NCI-H1105 treated with DMSO at 0.1 percent for 48 hours (cell line): ENCODE results near the gene ZCCHC8.
"Not testable (repeated sequence)": the region's sequence is repeated elsewhere in the genome, so short reads cannot be mapped to it uniquely, and the experiment has no call there.

Experiments
- DNase-seq: peaks from one replicate; lab custom pipeline; 2025; lab: John Stamatoyannopoulos, UW

Gene ZCCHC8

DNA sequence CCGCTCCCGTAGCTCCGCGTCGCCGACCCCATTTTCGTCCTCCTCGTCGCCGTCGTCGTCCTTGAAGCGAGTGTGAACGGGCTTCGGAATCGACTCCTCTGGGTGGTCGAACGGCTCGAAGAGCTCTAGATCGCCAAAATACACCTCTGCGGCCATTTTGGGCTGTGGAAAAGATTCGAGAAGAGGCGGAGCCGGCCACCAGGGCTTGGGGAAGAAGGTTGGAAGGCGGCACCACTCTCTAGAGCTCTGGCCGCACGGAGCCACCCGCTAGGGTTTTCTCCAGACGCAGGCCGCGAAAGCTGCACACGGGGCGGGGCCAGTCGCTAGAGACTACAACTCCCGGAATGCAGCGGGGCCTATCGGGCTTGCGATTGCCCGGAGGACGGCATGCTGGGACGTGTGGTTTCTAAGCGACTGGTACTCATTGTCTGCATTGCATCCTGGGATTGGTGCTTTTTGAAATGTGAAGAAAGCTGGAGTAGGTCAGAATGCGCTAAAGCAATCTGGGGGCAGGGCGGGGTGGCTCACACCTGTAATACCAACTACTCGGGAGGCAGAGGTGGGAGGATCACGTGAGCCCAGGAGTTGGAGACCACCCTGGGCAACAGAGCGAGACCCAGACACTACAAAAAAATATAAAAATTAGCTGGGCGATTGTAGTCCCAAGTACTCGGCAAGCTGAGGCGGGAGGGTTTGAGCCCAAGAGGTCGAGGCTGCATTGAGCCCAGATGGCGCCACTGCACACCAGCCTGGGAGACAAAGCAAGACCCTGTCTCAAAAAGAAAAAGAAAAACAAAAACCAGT lies at the start of gene ZCCHC8:
TSS of gene ZCCHC8 (minus strand) at position 248 of the 804 bp plus-strand sequence. CDS start at position 156, 92 bp downstream.
- peak; percentile 99 for DNase-seq

DNA sequence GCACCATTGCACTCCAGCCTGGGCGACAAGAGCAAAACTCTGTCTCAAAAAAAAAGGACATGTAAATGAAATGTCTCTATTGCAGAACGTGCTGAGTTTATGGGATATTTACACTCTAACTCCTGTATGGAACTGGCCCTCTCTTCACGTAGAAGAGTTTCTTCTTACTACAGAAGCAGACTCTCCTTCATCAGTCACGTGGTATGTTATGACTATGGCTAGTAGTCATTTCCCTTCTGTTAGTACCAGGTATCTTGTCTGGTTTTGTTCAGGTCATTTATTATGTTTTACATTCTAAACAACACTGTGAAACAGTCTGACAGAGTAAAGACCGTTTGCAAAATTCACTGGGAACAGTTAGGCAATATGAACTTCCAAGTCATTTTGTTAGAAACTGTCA lies 46.6 kb upstream of the ZCCHC8 start:
- DNase-seq: no peak

DNA sequence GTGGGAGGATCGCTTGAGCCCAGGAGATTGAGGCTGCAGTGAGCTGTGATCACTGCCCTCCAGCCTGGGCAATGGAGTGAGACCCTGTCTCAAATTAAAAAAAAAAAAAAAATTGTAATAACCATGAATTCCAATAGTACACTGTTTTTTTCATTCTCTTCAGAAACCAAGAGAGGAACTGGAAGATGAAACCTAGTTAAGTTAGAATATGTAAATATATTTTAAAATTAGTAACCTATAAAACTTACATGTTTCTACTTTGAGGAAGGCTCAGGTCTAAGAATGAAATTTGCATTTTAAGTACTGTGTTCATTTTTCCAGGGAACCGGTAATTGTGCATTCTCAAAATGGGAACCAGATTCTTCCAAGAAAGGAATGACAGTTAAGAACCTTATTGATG lies 45.1 kb upstream of the ZCCHC8 start:
- DNase-seq: no peak

DNA sequence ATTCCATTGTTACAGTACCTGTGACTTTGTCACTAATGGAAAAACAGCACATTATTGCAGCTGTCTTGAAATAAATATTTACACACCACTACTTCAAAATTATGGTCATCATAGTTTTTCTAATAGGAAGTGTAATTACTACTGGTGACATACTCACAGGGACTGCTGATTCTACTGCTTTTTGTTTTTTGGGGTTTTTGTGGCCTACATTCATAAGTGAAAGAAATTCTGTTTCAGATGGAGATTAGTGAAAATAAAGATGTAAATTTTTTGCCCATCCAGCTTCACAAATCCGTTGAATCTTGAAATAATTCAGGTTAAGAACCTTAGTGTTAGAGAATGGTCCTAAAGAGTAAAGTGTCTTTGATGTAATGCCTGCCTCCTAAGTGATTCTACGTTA lies 43.8 kb upstream of the ZCCHC8 start:
- no peak for DNase-seq

DNA sequence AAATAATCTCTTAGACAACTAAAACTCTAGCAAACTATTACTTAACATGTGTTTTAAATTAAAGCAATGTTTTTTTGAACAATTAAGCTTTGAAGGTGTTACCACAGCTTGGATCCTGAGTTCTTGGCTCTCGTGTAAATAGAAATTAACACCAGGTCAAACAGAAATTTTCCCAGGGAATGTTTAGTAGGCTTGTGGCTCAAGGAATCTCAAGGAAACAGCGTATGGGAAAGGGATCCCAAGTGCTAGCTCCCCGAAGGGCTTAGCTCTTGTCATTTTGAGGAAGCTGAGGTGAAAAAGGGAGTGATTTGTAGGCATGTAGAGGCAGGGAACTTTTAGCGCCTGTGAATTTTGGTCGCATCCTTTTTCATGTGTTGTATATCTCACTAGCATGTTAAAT lies 37.8 kb upstream of the ZCCHC8 start:
- DNase-seq: no peak

DNA sequence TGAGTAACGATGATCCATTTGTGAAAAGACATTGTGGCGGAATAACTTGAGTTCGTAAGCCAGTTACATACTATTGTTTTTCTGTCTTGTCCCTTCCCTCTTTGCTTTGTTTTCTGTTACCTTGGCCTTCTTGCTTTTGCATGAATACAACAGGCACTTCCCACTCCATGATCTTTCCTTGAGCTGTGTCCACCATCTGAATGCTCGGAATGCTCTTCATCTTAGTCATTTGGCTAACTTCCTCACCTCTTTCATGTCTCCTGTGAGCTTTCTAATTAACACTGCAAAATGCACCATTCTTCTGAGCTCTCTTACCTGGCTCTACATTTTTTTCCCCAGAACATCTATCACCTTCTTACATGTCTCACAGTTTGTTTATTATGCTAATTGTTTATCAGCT lies 36.3 kb upstream of the ZCCHC8 start:
- no peak for DNase-seq

DNA sequence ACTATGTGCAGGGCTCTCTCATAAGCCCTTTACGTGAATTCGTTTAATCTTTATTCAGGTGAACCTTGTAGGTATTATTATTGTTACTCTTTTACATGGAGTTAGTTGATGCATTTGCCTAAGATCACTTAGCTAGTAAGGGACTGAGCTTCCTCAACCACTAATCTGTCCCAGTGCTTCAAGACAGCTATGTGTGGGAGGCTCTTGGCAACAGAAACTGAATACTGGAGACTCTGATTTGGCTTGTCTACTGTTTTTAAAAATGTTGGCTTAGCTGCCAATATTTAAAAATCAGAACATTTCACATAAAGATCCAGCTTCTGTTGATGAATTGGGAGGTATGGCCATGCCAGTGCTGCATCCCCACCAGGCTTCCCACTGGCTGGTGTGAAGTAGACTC lies 33.1 kb upstream of the ZCCHC8 start:
- DNase-seq: no peak

DNA sequence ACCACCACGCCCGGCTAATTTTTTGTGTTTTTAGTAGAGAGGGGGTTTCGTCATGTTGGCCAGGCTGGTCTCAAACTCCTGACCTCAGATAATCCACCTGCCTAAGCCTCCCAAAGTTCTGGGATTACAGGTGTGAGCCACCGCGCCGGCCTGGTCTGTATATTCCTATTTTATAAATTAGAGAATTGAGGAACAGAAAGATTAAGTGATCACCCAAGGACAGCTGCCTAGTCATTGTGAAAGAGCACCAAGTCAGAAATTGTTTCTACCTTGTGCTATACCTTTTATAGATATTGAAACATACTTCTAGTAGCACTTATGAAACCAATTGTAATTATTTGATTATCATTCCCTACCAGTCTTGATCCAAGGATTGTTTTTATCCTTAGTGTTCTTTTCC lies 28.3 kb upstream of the ZCCHC8 start:
- no peak for DNase-seq

DNA sequence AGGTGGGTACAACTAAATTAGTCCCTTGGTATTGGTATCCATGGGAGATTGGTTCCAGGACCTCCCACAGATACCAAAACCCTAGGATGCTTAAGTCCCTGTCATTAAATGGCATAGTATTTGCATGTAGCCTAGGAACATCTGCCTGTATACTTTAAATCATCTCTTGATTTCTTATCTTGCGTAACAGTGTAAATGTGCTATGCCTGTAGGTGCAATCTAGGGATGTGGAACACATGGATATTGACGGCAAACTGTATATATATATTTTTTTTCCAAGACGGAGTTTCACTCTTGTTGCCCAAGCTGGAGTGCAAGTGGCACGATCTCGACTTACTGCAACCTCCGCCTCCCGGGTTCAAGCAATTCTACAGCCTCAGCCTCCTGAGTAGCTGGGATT lies 27.9 kb upstream of the ZCCHC8 start:
- no peak for DNase-seq

DNA sequence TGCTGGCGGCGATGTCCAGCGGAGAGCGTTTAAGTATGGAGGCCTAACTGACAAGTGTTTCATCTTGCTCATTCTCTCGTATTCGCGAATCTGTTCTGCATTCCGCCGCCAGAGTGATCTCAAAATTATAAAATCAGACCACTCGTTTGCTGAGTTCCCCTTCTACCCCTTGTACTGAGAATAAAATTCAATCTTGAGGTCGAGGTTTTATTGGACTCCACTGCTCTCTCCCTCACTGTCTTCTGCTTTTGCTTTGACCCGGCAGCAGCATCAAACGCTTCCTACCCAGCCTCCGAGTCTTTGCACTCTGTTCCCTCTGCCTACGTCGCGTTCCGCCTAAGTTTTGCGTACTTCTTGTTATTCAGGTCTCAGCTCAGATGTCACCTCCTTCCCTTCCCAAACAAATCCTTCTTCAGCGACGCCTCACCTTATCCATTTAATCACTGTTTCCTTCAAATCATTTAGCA lies 26.8 kb upstream of the ZCCHC8 start:
- peak; percentile 32 for DNase-seq

DNA sequence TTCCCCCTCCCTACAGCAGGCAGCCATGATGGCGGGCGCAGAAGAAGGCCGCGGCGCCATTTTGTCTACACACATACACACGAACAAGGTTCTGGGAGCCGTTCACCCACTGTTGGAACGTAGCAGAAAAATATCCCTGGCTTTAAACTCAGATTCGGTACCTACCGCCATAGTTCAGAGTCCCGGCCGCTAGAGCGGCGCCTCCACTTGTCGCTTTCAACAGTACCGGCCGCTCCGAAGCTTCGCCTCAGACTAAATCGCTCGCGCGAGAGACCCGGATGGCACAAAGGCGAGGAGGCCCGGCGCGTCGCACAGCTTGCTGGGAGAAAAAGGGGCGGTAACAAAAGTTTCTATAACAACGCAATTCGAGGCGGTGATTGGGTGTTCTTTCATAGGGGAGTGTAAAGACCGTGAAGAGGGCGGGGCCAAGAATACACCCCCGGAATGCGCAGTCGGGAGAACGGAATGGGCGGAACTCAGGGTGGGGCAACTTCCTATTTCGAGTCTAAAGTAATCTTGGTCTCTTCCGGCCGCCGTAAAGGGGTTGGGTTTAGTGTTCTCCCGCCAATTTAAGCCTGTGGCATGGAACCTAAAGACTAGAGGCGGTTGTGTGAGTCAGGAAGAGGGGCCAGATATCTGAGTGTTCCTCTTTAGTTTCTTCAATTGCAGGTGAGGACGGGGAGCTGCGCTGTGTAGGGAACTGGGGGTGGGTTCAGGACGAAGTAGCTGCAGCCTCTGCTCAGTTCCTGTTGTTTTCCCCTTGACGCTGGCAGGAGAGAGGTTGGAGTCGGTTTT lies 26.1 kb upstream of the ZCCHC8 start, which contains the start of the genes KNTC1 and RSRC2:
TSS of gene KNTC1 (plus strand) at position 567 of the 795 bp plus-strand sequence. CDS start 2,815 bp downstream, outside the sequence.
TSS of gene RSRC2 (minus strand) at position 254 of the 795 bp plus-strand sequence. CDS start at position 171, 83 bp downstream.
- peak; percentile 100 for DNase-seq

DNA sequence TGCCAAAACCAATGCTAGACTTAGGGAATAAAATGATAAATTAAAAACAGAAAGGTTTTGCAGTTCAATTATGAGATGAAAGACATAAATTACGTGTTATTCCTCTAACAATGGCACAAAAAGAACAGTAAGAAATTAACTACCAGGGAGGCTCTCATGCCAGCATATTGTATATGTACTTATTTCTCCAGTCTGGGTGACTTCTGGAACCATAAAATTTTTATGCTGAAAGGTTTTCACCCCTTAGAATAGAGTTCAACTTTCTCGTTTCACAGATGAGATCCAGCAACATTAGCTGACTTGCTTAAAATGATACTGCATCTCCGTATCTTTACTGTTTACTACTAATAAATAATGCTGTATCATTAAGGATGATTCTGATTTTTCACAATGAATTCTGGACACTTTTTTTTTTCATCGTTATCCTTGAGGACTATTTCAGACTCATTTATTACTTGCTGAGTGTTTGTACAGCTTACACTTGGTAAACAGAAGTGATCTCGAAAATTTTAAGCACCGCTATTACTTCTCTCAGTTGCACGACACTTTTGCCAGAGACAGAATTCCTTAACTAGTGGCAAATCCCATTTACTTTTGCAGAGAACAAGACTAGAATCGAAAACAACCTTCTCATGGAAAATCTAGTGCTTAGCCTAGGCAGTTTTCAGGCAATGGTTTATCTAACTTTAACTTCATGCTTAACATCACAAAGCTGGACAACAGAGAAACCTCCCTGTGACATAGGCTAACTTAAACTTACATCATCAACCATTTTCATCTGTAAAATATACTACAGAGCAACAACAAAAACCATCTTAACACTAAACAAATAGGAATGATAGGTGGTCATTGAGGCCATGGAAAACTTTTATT lies 23.4 kb upstream of the ZCCHC8 start:
- no peak for DNase-seq

DNA sequence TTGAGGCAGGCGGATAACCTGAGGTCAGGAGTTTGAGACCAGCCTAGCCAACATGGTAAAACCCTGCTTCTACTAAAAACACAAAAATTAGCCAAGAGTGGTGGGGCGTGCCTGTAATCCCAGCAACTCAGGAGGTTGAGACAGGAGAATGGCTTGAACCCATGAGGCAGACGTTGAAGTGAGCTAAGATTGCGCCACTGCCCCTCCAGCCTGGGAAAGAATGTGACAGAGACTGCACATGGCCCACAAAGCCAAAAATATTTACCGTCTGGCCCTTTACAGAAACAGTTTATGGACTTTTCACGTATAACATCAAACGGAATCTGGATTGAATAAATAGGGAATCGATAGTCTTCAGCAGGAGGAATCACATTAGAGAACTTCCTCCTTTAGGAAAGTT lies 22.5 kb upstream of the ZCCHC8 start:
- DNase-seq: no peak

DNA sequence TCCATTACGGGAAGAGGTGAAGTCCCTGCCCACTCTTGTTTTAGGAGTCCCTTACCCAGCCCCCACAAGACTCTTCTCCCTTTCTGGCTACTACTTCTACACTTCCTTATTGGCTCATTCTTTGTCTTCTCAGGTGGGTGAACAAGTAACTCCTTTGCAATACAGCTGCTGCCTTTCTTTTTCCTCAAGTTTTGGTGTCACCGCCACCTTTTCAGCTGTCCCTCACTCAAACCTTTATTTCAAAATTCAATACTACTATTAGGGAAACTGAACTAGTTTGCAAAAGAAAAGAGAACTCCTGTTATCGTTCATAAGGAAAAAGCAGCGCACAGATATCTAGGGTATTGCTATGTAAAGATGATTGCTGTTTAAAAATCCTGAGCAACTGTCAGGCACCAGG lies 19.9 kb upstream of the ZCCHC8 start:
- no peak for DNase-seq

DNA sequence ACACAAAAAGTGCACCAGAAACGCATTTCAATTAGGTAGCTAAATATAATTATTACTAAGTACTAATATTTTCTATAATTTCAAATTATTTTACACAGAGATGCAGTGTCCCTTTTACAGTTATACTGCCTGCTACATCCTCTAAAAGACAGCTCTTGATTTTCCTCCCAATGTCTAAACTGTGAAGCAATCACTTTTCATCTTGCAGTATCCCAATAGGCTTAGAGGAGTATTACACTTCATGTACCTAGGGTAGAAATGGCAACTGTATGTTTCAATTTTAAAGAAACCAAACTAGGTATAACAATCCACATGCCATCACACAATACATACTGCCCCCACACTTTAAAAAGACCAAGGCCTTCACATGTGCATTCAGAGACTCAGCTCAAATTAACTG lies 18.7 kb upstream of the ZCCHC8 start:
- DNase-seq: no peak

DNA sequence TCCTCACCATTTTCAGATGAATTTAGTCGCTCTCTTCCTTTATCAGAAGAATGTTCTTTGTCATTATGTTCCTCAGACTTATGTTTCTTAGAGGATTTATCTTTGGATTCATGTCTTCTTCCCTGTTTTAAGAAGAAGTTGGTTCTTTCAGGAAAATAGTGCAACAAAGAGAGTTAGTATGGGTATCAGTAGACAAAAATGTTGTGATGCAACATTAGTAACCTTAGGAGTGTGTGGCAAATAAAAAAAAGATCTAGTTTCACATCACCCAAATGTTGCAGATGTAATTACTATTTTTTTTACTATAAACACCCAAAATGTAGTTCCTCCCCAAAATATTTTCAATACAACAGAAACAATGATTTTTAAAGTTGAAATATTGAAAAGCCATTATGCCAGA lies 18.2 kb upstream of the ZCCHC8 start:
- DNase-seq: no peak

DNA sequence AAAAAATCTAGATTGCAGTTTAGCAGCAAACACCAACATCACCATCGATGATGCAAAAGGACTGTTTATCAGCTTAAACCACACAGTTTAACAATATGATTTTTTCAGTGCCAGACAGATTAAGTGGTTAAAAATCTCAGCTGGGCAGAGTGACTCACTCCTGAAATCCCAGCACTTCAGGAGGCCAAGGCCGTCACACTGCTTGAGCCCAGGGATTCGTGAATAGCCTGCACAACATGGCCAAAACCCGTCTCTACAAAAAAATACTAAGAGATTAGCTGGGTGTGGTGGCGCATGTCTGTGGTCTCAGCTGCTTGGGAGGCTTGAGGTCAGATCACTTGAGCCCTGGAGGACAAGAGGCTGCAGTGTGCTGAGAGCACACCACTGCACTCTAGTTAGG lies 17.1 kb upstream of the ZCCHC8 start:
- no peak for DNase-seq

DNA sequence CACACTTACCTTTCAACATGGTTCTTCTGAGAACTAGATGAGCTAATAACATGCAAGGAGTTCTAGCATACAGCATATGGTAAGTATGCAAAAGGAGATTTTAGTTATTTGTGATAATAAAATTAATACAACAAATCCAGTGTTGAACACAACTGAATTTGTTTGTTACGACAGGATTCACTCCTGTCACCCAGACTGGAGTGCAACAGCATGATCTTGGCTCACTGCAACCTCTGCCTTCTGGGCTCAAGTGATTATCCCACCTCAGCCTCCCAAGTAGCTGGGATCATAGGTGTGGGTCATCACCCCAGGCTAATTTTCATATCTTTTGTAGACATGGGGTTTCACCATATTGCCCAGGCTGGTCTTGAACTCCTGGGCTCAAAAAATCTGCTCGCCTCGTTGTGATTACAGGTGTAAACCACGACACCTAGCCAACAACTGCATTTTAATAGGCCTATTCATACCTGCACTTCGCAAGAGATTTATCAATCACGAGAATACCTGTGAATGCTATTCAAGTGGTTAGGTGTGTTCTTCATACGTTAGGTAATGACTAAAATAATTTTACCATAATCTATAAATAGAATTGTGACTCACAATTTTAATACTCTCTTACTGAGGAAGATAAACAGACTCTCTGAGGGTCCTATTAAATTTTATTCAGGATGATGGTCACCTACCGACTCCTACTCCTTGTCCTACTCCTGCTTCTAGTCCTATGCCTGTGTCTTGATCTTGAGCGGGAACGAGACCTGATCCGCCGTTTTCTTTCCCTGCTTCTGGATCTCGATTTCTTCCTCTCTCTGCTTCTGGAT lies 16.0 kb upstream of the ZCCHC8 start:
- DNase-seq: no peak

DNA sequence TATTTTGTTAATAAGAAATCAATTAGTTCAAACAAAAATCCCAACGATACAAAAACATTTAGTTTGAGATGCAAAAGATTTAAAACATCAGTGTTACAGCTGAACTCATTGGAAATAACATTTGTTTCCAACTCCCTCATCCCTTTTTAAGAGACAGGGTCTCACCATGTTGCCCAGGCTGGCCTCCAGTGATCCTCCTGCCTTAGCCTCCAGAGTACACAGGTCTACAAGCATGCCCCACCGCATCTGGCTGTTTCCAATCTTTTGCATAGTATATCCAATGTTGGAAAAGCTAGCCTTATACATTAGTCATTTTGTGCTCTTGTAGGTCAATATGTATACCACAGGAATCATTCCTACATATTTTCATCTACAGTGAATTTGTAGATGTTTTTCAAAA lies 14.5 kb upstream of the ZCCHC8 start:
- DNase-seq: no peak

DNA sequence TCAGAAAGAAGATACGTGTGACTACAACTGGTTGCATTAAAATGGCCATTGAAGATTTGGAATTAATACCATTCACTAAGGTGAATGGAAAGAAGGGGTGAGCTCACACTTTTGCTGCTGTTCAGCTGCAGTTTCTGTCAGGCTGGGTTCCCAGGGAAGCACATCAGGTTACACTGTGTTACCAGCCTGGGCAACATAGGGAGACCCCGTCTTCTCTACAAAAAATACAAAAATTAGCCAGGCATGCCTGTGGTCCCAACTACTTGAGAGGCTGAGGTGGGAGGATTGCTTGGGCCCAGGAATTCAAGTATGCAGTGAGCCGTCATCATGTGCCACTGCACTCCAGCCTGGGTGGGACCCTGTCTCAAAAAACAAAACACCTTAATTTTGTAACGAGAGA lies 12.9 kb upstream of the ZCCHC8 start:
- DNase-seq: no peak

DNA sequence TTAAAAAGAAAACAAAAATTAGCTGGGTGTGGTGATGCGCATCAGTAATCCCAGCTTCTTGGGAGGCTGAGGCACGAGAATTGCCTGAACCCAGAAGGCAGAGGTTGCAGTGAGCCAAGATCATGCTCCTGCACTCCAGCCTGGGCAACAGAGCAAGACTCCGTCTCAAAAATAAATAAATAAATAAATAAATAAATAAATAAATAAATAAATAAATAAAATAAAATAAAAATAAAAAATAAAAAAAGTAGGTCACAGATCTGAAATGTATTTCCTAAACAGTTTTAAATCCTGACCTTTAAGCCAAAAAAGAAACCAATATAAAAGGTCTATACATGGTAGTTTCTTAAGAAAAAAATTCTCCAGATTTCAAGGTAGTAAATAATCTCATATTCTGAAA lies 12.3 kb upstream of the ZCCHC8 start:
- DNase-seq: not testable (repeated sequence)
